Upper lobe of left lung (tissue), 6 donors: Measurements from ENCODE around the gene NINJ1. TPM values are rescaled to one million over a fixed set of nuclear protein-coding genes. Genes with fewer than 3 reads are reported as not detected.
A peak's percentile ranks its signal among the peaks of the same experiment; 100 is the strongest.

Experiments
- ATAC-seq, 2 donors: fragments of 200-7000 bp; cut with Tn5 transposase; one replicate each; pipeline ENCODE4 v1.9.1; 2022; ENCODE audit warnings: mild to moderate bottlenecking in 2 of 2, moderate library complexity in 2 of 2; ENCODE audit not compliant: low FRiP score in 2 of 2
- DNase-seq, 2 donors: peaks; one replicate each; pipeline ENCODE4 v3.0.0-alpha.2; 2019 to 2020
- H3K27ac ChIP-seq, 4 donors: fragments of 200-600 bp; sonication (generic); one replicate each; pipeline ENCODE4 v1.5.1; 2016 to 2019
- H3K27me3 ChIP-seq, 4 donors: fragments of 200-600 bp; sonication (generic); one replicate each; pipeline ENCODE4 v1.5.1; 2017 to 2019
- H3K36me3 ChIP-seq, 4 donors: fragments of 200-600 bp; sonication (generic); one replicate each; pipeline ENCODE4 v1.5.1; 2016 to 2019
- H3K4me1 ChIP-seq, 4 donors: fragments of 200-600 bp; sonication (generic); one replicate each; pipeline ENCODE4 v1.5.1; 2018 to 2019
- H3K4me3 ChIP-seq, 4 donors: fragments of 200-600 bp; sonication (generic); one replicate each; pipeline ENCODE4 v1.5.1; 2017 to 2019; ENCODE audit warnings: mild to moderate bottlenecking in 2 of 4, moderate library complexity in 1 of 4
- H3K9me3 ChIP-seq, 4 donors: fragments of 200-600 bp; sonication (generic); one replicate each; pipeline ENCODE4 v1.5.1; 2018 to 2019
- EP300 ChIP-seq, 4 donors: sonication (generic); formaldehyde crosslinking; IDR thresholded peaks; one replicate each; pipeline ENCODE4 v1.5.1; 2017; ENCODE audit warnings: antibody characterized with exemption in 4 of 4, control low read depth in 2 of 4
- POLR2A ChIP-seq, 4 donors: fragments of 450-650 bp; IDR thresholded peaks; one replicate each; pipeline ENCODE4 v1.5.1; 2016 to 2017; ENCODE audit warnings: antibody characterized with exemption in 4 of 4, mild to moderate bottlenecking in 2 of 4
- POLR2AphosphoS5 ChIP-seq, 2 donors: sonication (generic); formaldehyde crosslinking; IDR thresholded peaks; one replicate each; pipeline ENCODE4 v1.5.1; 2017; ENCODE audit warnings: antibody characterized with exemption in 2 of 2
- WGBS, 2 donors: methylation state at CpG; one replicate each; pipeline ENCODE4 v1.1.5; 2017 to 2018; 5-methylcytosine and 5-hydroxymethylcytosine counted together
- total RNA-seq, 6 donors: library from RNA; depleted of rRNA in 4 of 6; stranded (reverse); fragments of >200 nt in 4 of 6; gene quantifications; one replicate each; pipeline versions ENCODE4 v1.1.0 to v1.2.1, GENCODE V29; 2016 to 2021
- TF ChIP-seq, protein P1 (sequence below), 6 experiments: fragments of 450-650 bp in 4 of 6; fragments of 200-600 bp in 2 of 6; sonication (generic) in 2 of 6; IDR thresholded peaks; one replicate each; pipeline ENCODE4 v1.5.1; 2016 to 2019; ENCODE audit warnings: antibody characterized with exemption in 6 of 6
- donor health status: DM: no; HTN: no; CAD: no; lungs with moderate emphysema.
- donor health status: DM: no; HTN: yes; CAD: no; lungs with severe emphysema.

Gene NINJ1
- total RNA-seq, 6 donors from 2014 or later: 35.6 to 83.9 (median 56.8) TPM

DNA sequence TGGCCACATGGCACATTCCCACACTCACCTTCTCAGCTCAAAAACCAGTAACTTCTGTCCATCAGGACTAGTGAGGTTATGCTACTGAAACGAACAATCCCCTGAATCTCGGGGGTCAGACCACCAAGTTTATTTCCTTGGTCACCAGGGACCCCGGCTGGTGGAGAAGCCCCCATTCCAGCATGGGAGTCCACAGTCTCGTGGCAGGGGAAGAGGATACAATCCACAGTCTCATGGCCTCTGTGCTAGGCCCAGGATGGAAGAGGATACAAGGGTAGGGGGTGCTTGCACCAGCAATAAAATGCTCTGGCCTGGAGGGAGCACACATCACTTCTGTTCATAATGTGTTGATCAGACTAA, 45.4 kb downstream of the NINJ1 start:
- Histone ChIP-seq H3K4me3 (no peak overlapping the region), H3K27me3 (no peaks in the 10 kb centered on the region), H3K9me3 (peaks cover 0 to 9% (median 0%) of the 10 kb centered on the region in 4 donors), H3K36me3 (no peaks in the 10 kb centered on the region), H3K27ac (no peak overlapping the region), H3K4me1 (peaks cover 5 to 20% (median 16%) of the 10 kb centered on the region in 4 donors)
- no peak for DNase-seq
- TF ChIP-seq POLR2A (IDR thresholded peaks at IDR 0.05): no peak
- TF ChIP-seq, protein P1, sequence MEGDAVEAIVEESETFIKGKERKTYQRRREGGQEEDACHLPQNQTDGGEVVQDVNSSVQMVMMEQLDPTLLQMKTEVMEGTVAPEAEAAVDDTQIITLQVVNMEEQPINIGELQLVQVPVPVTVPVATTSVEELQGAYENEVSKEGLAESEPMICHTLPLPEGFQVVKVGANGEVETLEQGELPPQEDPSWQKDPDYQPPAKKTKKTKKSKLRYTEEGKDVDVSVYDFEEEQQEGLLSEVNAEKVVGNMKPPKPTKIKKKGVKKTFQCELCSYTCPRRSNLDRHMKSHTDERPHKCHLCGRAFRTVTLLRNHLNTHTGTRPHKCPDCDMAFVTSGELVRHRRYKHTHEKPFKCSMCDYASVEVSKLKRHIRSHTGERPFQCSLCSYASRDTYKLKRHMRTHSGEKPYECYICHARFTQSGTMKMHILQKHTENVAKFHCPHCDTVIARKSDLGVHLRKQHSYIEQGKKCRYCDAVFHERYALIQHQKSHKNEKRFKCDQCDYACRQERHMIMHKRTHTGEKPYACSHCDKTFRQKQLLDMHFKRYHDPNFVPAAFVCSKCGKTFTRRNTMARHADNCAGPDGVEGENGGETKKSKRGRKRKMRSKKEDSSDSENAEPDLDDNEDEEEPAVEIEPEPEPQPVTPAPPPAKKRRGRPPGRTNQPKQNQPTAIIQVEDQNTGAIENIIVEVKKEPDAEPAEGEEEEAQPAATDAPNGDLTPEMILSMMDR (IDR thresholded peaks at IDR 0.05): no peak
- TF ChIP-seq POLR2AphosphoS5 (IDR thresholded peaks at IDR 0.05): no peak
- no peak for TF ChIP-seq EP300 (IDR thresholded peaks at IDR 0.05)
- 91 to 92% methylated on average over 4 of the region's 4 CpGs for WGBS, 2 donors
- ATAC-seq: no peak

DNA sequence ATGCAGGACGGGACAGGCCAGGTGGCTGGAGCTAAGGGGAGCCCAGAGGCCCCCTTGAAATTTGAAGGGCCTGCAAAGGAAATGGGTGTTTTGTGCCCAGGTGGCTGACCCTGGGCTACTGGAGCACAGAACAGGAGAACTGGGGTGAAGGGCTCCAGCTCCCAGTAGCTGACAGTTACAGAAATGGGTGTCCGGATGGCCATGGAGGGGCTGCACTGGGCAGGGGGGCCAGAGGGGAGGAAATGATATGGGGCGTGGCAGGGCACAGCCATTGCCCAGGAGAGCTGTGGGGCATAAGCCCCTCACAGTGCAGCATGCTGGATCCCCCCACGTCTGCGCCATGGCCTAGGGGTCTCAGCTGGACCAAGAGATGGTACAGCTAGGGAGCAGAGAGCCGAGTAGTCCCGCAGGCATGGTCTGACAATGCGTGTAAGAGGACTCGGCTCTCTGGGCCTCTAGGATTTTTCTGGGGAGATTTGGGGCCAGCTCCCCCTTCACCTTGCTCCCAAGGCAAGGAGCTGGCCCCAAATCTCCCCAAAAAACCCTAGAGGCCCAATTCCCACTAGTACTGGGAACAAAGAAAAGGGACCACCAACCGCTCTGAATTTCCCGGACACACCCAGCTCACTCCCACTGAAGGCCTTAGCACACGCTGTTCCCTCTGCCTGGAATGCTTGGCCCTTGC, 45.9 kb downstream of the NINJ1 start:
- Histone ChIP-seq H3K4me1 (peaks cover 3 to 20% (median 16%) of the 10 kb centered on the region in 4 donors), H3K27me3 (no peaks in the 10 kb centered on the region), H3K27ac (no peak overlapping the region), H3K9me3 (peaks cover 0 to 9% (median 0%) of the 10 kb centered on the region in 4 donors), H3K4me3 (no peak overlapping the region), H3K36me3 (no peaks in the 10 kb centered on the region)
- 87 to 98% methylated on average over 10 to 12 of the region's 12 CpGs for WGBS, 2 donors
- ATAC-seq (no peak), DNase-seq (no peak)
- TF ChIP-seq, protein P1 (IDR thresholded peaks at IDR 0.05): no peak
- TF ChIP-seq POLR2A (IDR thresholded peaks at IDR 0.05): no peak
- no peak for TF ChIP-seq EP300 (IDR thresholded peaks at IDR 0.05)
- TF ChIP-seq POLR2AphosphoS5 (IDR thresholded peaks at IDR 0.05): no peak

DNA sequence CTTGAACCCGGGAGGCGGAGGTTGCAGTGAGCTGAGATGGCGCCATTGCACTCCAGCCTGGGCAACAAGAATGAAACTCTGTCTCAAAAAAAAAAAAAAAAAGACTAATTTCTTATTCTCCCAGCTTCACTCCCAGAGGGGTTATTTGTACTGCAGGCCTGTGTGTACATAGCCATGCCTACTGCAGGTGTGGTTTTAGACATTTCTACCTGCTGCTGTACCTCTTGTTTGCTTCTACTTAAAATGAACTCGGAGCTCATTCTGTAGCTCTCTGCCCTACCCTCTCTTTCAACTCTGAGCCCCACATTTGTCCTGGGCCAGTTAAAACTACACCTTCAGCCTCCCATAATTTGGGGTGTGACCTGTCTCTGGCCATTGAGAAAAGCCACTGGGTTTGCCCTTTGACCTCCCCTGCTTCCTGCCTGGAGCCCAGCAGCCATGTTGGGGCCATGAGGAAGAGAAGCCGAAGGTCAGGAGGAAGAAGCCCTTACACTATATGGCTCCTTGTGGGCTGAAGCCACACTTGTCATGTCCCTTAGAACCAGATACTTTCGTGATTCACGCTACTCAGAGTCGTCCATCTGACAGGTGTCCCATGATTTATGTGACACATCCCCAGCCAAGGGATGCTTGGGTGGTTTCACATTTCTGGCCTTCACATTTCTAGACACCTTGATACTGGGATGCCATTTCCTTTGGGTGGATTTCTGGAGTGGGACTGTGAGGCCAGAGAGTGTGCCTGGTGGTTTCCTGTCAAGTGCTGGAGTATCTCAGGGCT, 47.4 kb downstream of the NINJ1 start:
- DNase-seq (peak in 1 of 2 donors; percentile 20), ATAC-seq (no peak)
- H3K36me3 ChIP-seq: no peaks in the 10 kb centered on the region
- no peak for TF ChIP-seq POLR2A (IDR thresholded peaks at IDR 0.05)
- 87 to 91% methylated on average over 5 to 8 of the region's 8 CpGs for WGBS, 2 donors
- peaks cover 8 to 19% (median 16%) of the 10 kb centered on the region in 4 donors for H3K4me1 ChIP-seq
- H3K27me3 ChIP-seq: no peaks in the 10 kb centered on the region
- H3K4me3 ChIP-seq: no peak overlapping the region
- H3K9me3 ChIP-seq: peaks cover 0 to 6% (median 0%) of the 10 kb centered on the region in 4 donors
- peak overlapping the region in 2 of 4 donors; percentile 35 to 51 for H3K27ac ChIP-seq

DNA sequence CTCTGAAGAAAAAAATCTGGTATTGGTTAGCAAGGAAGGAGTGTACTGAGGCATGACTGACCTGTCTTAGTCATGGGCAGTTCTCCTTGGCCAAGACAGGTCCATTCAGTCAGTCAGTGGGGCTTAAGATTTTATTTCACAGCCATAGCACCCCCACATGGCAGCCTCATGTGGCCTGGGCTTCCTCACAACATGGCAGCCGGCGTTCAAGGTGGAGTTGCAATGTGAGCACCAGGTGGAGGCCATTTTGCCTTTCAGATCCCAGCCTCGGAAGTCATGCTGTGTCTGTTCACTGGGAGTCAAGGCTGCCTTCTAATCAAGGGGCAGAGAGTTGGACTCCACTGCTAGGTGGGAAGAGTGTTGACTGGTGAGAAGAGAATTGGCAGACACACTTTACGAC, 48.4 kb downstream of the NINJ1 start:
- TF ChIP-seq POLR2AphosphoS5 (IDR thresholded peaks at IDR 0.05): no peak
- no peak for TF ChIP-seq POLR2A (IDR thresholded peaks at IDR 0.05)
- TF ChIP-seq, protein P1 (IDR thresholded peaks at IDR 0.05): no peak
- no peak for TF ChIP-seq EP300 (IDR thresholded peaks at IDR 0.05)
- Histone ChIP-seq H3K36me3 (no peaks in the 10 kb centered on the region), H3K4me1 (peaks cover 8 to 19% (median 15%) of the 10 kb centered on the region in 4 donors), H3K9me3 (no peaks in the 10 kb centered on the region), H3K27ac (no peak overlapping the region), H3K4me3 (no peak overlapping the region), H3K27me3 (no peaks in the 10 kb centered on the region)
- ATAC-seq (no peak), DNase-seq (no peak)
- WGBS, 2 donors: 98 to 100% methylated on average over 4 of the region's 4 CpGs

DNA sequence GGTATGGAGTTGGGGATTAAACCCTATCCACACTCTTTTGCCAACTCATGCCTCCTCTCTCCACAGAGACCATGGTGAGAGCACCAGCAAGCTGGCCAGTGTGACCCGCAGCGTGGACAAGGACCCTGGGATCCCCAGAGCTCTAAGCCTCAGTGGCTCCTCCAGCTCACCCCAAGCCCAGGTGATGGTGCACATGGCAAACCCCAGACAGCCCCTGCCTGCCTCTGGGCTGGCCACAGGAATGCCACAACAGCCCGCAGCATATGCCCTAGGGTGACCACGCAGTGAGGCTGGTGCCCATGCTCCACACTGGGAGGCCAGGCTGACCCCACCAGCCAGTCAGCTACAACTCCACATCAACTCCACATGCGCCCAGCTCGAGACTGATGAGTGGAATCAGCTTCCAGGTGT, 49.6 kb downstream of the NINJ1 start:
- ATAC-seq (no peak), DNase-seq (peak in 1 of 2 donors; percentile 18)
- 99 to 100% methylated on average over 4 to 6 of the region's 6 CpGs for WGBS, 2 donors
- H3K4me3 ChIP-seq: no peak overlapping the region
- TF ChIP-seq POLR2A (IDR thresholded peaks at IDR 0.05) (no peak), EP300 (IDR thresholded peaks at IDR 0.05) (no peak), POLR2AphosphoS5 (IDR thresholded peaks at IDR 0.05) (no peak)
- TF ChIP-seq, protein P1 (IDR thresholded peaks at IDR 0.05): no peak
- H3K27me3 ChIP-seq: no peaks in the 10 kb centered on the region
- peaks cover 8 to 19% (median 15%) of the 10 kb centered on the region in 4 donors for H3K4me1 ChIP-seq
- no peaks in the 10 kb centered on the region for H3K9me3 ChIP-seq
- H3K36me3 ChIP-seq: no peaks in the 10 kb centered on the region
- H3K27ac ChIP-seq: peak overlapping the region in 1 of 4 donors; percentile 39
